ENCODE results near the gene FYN.
"Not testable (repeated sequence)": the region's sequence is repeated elsewhere in the genome, so short reads cannot be mapped to it uniquely, and the experiment has no call there.

FYN gene

GRCh38 chr6:111804627-111805235, 68.5 kb downstream of the FYN start:
- no peak for DNase-seq

GRCh38 chr6:111803804-111804203, 69.4 kb downstream of the FYN start:
- DNase-seq, result no peak

- no peak for DNase-seq
These were observed 69.9 kb downstream of the FYN start for GRCh38 chr6:111803371-111803770.

- no peak for DNase-seq
These were observed 70.4 kb downstream of the FYN start for GRCh38 chr6:111802720-111803330.

- no peak for DNase-seq
These were observed 71.2 kb downstream of the FYN start for GRCh38 chr6:111802015-111802414.

GRCh38 chr6:111800821-111801220, 72.4 kb downstream of the FYN start:
- DNase-seq, result no peak

GRCh38 chr6:111800259-111800765, 72.9 kb downstream of the FYN start:
- DNase-seq, result no peak

- DNase-seq, result no peak
These were observed 73.5 kb downstream of the FYN start for GRCh38 chr6:111799576-111800258.

GRCh38 chr6:111798281-111798725, 74.9 kb downstream of the FYN start:
- DNase-seq, result no peak

GRCh38 chr6:111796310-111796918, 76.8 kb downstream of the FYN start:
- no peak for DNase-seq

- no peak for DNase-seq
These were observed 77.7 kb downstream of the FYN start for GRCh38 chr6:111795558-111795957.

GRCh38 chr6:111794727-111795452, 78.4 kb downstream of the FYN start:
- no peak for DNase-seq

GRCh38 chr6:111794300-111794699, 79.0 kb downstream of the FYN start:
- DNase-seq, result no peak

- no peak for DNase-seq
These were observed 79.5 kb downstream of the FYN start for GRCh38 chr6:111793711-111794111.

GRCh38 chr6:111792914-111793700, 80.1 kb downstream of the FYN start:
- no peak for DNase-seq

GRCh38 chr6:111792241-111792640, 81.0 kb downstream of the FYN start:
- no peak for DNase-seq

GRCh38 chr6:111791415-111791814, 81.8 kb downstream of the FYN start:
- no peak for DNase-seq

- DNase-seq, result no peak
These were observed 83.7 kb downstream of the FYN start for GRCh38 chr6:111789598-111789997.

- DNase-seq, result no peak
These were observed 84.6 kb downstream of the FYN start for GRCh38 chr6:111788379-111789276.

- DNase-seq, result not testable (repeated sequence)
These were observed 87.1 kb downstream of the FYN start for GRCh38 chr6:111786151-111786550.

GRCh38 chr6:111784433-111784832, 88.8 kb downstream of the FYN start:
- no peak for DNase-seq
